Measurements from ENCODE around the gene DNMBP.

GRCh38 chr10:99921948-99922347 is 87.8 kb downstream of the DNMBP start:
- no peak for TF ChIP-seq CTCF (conservative IDR thresholded peaks at IDR 0.05)
- TF ChIP-seq ZFX (IDR thresholded peaks at IDR 0.05): no peak
